Measurements from ENCODE around the gene NTPCR.

The NTPCR gene

DNA sequence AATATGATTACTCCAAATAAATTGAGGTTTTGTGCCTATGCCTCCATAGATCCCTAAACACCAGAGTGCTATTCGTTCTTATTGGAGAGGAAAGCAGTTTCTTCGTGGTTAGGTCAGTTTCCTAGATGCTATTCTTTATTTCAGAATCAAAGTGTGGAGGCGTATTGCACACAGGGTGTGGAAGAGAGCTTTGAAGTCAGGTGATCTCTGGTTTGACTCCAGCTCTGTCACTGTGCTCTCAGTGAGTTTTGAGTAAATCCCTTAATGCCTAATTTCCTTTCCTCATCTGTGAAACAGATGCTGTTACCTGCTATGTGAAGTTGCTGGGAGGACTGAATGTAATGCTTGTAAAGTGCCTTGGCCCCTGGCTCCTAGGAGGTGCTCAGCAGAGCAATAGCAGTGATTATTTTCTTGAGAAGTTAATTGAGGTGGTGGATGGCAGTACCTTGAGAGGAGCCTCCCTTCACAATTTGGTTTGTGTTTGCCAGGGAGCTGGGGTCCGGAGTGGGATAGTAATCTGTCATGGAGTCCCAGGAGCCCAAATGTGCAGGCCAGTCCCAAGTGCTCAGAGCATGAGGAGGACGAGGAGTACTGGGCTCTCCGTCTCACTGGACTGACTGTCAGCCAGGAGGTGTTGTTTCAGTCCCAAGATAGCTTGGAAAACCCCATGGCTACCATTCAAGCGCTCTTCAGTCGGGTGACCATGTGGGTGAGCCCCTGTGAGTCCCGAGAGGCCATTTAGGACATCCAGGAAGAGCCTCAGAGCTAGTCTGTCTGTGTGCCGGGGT is 14.9 kb downstream of the NTPCR start:
- DNase-seq, result no peak

DNA sequence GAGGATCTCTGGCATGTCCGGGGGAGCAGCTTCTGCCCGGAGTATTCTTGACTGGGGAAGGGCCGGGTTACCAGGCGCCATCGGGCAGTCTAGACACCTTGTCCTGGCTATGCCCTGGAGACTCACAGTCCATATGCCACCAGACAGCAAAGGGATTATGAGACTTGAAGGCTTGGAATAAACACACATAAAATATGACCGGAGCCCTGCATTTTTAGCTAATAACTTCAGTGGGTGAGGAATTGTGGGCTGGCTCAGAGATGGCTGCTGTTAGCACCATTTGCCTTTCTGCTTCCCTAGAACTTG is 15.5 kb downstream of the NTPCR start:
- no peak for DNase-seq

- DNase-seq, result no peak
Measured at GRCh38 chr1:232966663-232967062, 16.3 kb downstream of the NTPCR start.

- no peak for DNase-seq
Measured at GRCh38 chr1:232968391-232968790, 18.0 kb downstream of the NTPCR start.

DNA sequence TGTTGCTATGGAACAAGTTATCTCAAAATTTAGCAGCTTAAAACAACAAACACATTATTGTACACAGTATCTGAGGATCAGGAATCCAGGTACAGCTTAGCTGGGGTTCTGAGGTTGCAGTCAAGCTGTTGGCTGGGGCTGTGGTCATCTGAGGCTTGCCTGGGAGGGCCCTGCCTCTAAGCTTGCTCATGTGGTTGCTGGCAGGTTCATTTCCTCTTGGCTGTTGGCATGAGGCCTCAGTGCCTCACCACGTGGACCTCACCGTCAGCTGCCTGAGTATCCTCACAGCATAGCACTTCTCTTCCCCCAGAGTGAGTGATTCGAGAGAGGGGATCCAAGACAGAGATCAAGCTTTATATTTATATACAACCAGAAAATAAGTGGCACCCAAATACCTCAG is 18.6 kb downstream of the NTPCR start:
- no peak for DNase-seq

- no peak for DNase-seq
Measured at GRCh38 chr1:232969799-232970198, 19.4 kb downstream of the NTPCR start.

DNA sequence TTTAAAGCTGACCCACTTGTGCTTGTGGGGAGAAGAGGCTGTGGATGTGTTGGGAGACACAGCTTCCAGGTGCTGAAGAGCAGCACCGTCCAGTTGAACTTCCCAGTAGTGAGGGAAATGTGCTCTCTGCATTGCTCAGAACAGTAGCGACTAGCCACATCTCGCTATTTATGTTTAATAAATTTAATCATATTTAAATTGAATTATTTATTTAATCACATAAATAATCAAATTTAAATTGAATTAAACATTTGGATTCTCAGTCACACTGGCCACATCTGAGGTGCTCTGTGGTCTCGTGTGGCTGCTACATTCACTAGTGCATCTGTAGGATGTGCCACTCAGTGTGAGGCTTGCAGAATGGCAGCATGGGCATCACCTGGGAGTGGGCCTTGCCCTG is 20.1 kb downstream of the NTPCR start:
- no peak for DNase-seq

- DNase-seq, result no peak
Measured at GRCh38 chr1:232973652-232974611, 23.5 kb downstream of the NTPCR start.

- no peak for DNase-seq
Measured at GRCh38 chr1:232974971-232975370, 24.6 kb downstream of the NTPCR start.

DNA sequence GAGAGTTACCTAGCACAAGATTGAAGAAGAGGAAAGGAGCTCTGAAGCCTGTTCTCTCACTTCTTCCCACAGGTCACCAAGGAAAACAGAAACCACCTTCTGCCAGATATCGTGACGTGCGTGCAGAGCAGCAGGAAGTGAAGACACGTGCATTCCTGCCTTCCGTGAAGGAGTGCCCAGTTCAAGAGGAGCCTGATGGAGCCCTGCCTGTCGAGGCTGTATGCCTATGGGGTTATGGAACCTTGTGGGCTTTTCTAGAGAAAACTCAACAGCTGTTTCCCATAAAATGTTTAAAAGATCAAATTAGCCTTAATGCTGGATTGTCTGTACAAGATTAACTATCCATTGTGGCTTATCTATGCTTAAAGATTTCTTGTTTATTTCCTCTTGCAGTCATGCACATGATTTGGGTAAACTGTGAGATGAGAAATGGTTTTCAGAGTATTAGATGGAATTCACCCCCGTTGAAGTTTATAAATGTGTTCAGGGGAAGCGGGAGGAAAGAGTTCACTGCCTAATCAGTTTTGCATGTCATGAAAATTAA is 27.8 kb downstream of the NTPCR start:
- no peak for DNase-seq

DNA sequence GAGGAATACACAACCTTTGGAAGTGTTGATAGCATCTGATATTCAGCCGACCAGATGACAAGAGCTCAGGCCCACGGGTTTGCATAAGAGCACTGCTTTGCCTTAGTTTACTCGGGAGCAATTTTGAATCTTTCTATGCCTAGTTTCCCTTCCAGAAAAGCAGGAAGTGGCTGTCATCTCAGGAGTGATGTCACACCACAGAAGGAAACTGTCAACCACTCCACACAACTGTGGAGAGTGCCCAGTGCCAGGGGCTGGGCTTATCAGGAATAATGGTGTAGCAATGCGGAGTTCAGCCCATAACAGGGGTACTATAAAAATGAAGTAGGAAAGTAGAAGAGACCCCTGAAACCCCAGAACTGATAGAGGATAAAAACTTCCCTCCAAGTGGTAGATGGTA is 28.4 kb downstream of the NTPCR start:
- no peak for DNase-seq

- DNase-seq, result no peak
Measured at GRCh38 chr1:232979558-232979957, 29.1 kb downstream of the NTPCR start.

- no peak for DNase-seq
Measured at GRCh38 chr1:232980355-232980978, 30.1 kb downstream of the NTPCR start.

- DNase-seq, result no peak
Measured at GRCh38 chr1:232980986-232981560, 30.7 kb downstream of the NTPCR start.

GRCh38 chr1:232982238-232982944 is 32.0 kb downstream of the NTPCR start:
- no peak for DNase-seq

DNA sequence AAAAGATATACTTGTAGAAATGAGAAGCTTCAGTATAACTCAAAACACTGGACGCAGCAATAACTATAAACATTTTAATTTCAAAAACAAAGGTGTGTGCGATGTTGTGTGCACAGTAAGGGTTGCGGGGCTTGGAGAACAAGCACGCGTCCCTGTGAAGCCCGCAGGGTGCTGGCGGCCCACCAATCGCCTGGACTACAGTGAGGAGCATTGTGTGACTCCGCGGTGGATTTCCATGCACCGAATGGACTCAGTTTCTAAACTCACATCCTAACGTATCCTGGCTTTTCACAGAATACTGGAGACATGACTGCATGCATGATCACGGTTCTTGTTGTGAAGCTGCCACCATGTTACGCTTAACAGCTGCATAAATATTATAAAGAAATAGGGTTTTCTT is 33.0 kb downstream of the NTPCR start:
- no peak for DNase-seq

DNA sequence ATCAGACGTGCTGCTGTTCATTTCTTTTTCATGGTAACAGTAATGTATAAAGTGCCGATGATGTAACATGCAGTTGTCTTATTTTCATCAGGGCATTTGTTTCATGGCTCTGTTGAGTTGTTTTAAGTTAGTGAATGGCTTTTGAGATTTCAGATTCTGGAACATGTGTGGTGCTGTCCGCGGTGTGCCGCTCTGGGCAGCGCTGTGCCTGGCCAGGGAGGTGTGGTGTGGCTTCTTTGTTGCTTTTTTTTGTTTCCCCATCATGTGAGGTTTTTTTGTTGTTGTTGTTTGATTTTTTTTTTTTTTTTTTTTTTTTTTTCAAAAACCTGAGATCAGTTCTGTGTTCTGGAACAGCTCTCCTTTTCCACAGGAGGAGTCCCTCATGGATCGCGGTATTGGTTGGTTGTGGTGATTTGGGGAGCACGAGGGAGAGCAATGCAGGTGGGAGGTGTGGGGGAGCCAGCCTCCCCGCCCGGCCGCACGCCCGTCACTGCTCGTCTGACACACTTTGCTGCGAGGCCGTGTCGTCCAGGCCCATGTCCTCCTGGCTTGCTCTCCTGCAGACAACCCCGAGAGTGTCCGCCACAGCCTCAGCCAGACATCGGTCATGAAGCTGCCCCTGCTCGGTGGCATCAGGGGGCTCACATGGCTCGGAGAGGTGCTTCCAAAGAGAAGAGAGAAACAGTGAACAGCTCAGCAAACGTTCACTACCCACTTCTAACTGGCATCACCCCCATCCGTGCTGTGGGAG is 33.6 kb downstream of the NTPCR start:
- DNase-seq, result no peak

DNA sequence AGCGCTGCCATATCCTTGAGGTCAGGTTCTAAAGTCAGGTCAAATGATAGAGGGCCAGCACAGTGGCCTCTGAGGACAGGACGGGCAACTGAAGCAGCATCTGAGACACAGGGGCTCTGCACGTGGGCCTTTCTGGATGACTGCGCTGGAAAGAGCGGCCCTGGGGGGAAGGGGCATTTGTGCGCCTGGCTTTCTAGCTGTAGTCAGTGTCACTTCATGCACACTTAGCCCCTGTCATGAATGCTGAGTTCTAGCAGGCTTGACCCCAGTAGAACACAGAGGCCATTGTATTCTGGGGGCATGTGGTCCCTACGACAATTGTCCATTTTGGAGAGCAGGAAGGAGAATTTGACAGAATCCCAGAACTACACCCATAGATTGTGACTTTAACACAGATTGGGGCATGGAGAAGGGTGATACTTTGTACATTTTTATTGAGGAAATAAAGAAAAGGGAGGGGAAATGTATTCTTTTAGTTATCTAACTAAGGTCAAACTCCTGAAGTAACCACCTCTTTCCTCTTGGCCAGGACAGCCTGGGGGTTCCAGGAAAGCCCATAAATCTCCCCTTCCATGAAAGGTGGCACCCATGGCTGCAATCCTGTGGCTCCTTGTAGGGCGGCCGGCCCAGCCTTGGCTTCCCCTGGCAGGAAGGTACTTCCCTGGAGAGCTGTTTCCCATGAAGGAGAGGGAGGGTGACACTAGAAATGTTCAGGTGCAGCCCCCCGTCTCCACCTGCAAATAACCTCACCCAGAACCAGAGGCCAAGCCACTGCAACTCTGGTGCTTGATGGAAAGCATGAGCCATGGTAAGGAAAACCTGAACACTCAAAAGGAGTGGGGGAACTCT is 34.4 kb downstream of the NTPCR start:
- no peak for DNase-seq

GRCh38 chr1:232985882-232986526 is 35.6 kb downstream of the NTPCR start:
- no peak for DNase-seq

DNA sequence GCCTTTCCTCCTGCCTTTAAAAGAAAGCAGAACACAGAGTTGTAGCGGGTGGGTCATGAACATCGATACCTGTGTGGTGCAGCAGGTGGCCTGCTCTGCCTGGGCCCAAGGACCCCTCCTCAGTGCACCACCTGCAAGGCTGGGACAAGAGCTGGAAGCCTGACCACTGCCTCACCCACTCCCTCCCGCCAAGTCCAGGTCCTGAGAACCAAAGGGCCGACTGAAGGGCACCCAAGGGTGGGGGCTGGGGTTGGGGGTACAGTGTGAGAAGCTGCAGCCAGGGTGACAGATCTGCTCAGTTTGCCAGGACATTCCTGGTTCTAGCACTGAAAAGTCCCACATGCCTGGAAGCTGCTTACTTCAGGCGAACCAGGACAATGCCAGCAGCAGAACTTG is 36.1 kb downstream of the NTPCR start:
- no peak for DNase-seq

Measured in activated effector memory CD4-positive, alpha-beta T cell treated with anti-CD3 and anti-CD28 coated beads, Interleukin-2, amount 50 U/mL, for 16 hours (primary cell).